BLaER1 treated with 17β-estradiol and CSF1 and Interleukin-3, amounts not matched to agents 10 nM and 100 nM (cell line): ENCODE measurements around the gene SPTBN1.
A peak's percentile ranks its signal among the peaks of the same experiment; 100 is the strongest.

Source experiments
- H3K27ac ChIP-seq, 11 experiments: shearing (Covaris generic); formaldehyde crosslinking; 2 replicates each; pipeline ENCODE4 v1.8.1; 2022
- H3K27me3 ChIP-seq, 11 experiments: shearing (Covaris generic); formaldehyde crosslinking; 2 replicates each; pipeline ENCODE4 v1.8.1; 2022
- H3K36me3 ChIP-seq, 11 experiments: shearing (Covaris generic); formaldehyde crosslinking; 2 replicates each; pipeline ENCODE4 v1.8.1; 2022
- H3K4me1 ChIP-seq, 10 experiments: shearing (Covaris generic); formaldehyde crosslinking; 2 replicates each; pipeline ENCODE4 v1.8.1; 2022
- H3K4me2 ChIP-seq, 11 experiments: shearing (Covaris generic); formaldehyde crosslinking; 2 replicates each; pipeline ENCODE4 v1.8.1; 2022
- H3K4me3 ChIP-seq, 10 experiments: shearing (Covaris generic); formaldehyde crosslinking; 2 replicates each; pipeline ENCODE4 v1.8.1; 2022
- H3K9ac ChIP-seq, 11 experiments: shearing (Covaris generic); formaldehyde crosslinking; 2 replicates each; pipeline ENCODE4 v1.8.1; 2022
- H3K9me3 ChIP-seq, 11 experiments: shearing (Covaris generic); formaldehyde crosslinking; replicated peaks in 1 of 11; 2 replicates each; pipeline ENCODE4 v1.8.1; 2022
- H4K20me1 ChIP-seq, 11 experiments: shearing (Covaris generic); formaldehyde crosslinking; 2 replicates each; pipeline ENCODE4 v1.8.1; 2022
- Cebpa-rat ChIP-seq, 11 experiments: shearing (Covaris generic); IDR thresholded peaks; 2 replicates each; pipeline ENCODE4 v1.8.1; 2022

The SPTBN1 gene

DNA sequence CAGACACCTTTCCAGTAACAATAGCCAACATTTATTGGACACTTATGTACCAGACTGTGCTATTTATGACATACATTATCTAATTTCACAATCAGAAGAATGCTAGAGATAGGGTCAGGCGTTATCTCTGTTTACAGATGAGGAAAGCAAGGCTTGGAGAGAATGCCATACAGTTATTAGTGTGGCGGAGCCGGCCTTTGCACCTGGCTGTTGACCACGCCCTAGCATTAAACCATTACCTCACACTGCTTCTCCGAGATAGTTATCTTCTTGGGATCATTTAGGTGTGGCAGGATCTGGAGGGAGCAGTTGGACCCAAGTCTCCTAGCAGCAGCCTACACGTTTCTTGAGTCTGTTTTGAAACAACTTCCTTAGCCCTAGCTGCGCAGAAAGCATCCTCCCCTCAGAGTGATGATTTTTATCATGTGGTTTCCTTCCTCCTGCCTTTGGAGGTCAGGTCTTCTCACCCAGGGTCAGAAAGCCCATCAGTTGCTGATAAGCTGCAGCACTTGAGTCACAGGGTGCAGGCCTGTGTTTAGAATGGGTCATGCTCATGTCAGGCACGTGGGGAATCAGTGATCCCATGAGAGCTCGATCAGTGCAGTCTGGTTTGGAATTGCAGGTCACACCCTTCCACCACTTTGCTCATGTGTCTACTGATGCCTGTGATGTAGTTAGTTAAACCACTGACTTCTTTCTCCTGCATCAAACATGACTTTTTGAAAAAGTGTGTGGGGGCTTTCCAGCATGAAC is 118.2 kb downstream of the SPTBN1 start:
- Histone ChIP-seq H3K36me3 (peaks cover 0 to 59% (median 32%) of the 10 kb centered on the region in 11 experiments; a peak in 15 of 22 replicates), H3K4me2 (peak overlapping the region; percentile 85 to 98 (median 92)), H3K9ac (peak overlapping the region in 9 of 11 experiments; percentile 51 to 79 (median 72); a peak in 18 of 22 replicates), H3K27me3 (no peaks in the 10 kb centered on the region), H3K4me1 (peaks cover 93 to 100% (median 99%) of the 10 kb centered on the region in 10 experiments), H3K27ac (peak overlapping the region in 10 of 11 experiments; percentile 37 to 94 (median 82); a peak in 20 of 22 replicates), H4K20me1 (peaks cover 0 to 95% (median 56%) of the 10 kb centered on the region in 11 experiments; a peak in 16 of 22 replicates), H3K4me3 (peak overlapping the region in 8 of 10 experiments; percentile 23 to 52 (median 45); a peak in 14 of 20 replicates), H3K9me3 (no peaks in the 10 kb centered on the region)
- 0 out of 22 replicates have a peak, but pooled peaks of 1 of the 11 experiments have one; percentile 31 for TF ChIP-seq Cebpa-rat (IDR thresholded peaks at IDR 0.05)

- Histone ChIP-seq H3K27ac (peak overlapping the region in 9 of 11 experiments; percentile 76 to 94 (median 82); a peak in 17 of 22 replicates), H3K9me3 (no peaks in the 10 kb centered on the region), H3K9ac (peak overlapping the region in 5 of 11 experiments; percentile 51 to 79 (median 76); a peak in 4 of 22 replicates), H3K4me1 (peaks cover 93 to 100% (median 99%) of the 10 kb centered on the region in 10 experiments), H4K20me1 (peaks cover 0 to 97% (median 62%) of the 10 kb centered on the region in 11 experiments; a peak in 16 of 22 replicates), H3K27me3 (no peaks in the 10 kb centered on the region), H3K4me3 (no peak overlapping the region), H3K36me3 (peaks cover 0 to 59% (median 32%) of the 10 kb centered on the region in 11 experiments; a peak in 15 of 22 replicates), H3K4me2 (peak overlapping the region; percentile 85 to 98 (median 92))
- no peak for TF ChIP-seq Cebpa-rat (IDR thresholded peaks at IDR 0.05)
Measured at GRCh38 chr2:54574860-54575247, 118.7 kb downstream of the SPTBN1 start.

GRCh38 chr2:54575379-54575888 is 119.3 kb downstream of the SPTBN1 start:
- TF ChIP-seq Cebpa-rat (IDR thresholded peaks at IDR 0.05): peak in 1 of 11 experiments; percentile 63; a peak in 2 of 22 replicates
- peak overlapping the region in 1 of 11 experiments; percentile 4; a peak in 1 of 22 replicates for H3K9ac ChIP-seq
- peaks cover 0 to 59% (median 32%) of the 10 kb centered on the region in 11 experiments; a peak in 15 of 22 replicates for H3K36me3 ChIP-seq
- H3K9me3 ChIP-seq: no peaks in the 10 kb centered on the region
- H3K27ac ChIP-seq: peak overlapping the region in 9 of 11 experiments; percentile 7 to 94 (median 47); a peak in 12 of 22 replicates
- no peaks in the 10 kb centered on the region for H3K27me3 ChIP-seq
- H3K4me2 ChIP-seq: peak overlapping the region; percentile 25 to 98 (median 92); a peak in 21 of 22 replicates
- peaks cover 0 to 97% (median 67%) of the 10 kb centered on the region in 11 experiments; a peak in 16 of 22 replicates for H4K20me1 ChIP-seq
- H3K4me3 ChIP-seq: no peak overlapping the region
- H3K4me1 ChIP-seq: peaks cover 93 to 100% (median 99%) of the 10 kb centered on the region in 10 experiments

- Histone ChIP-seq H3K36me3 (peaks cover 0 to 60% (median 32%) of the 10 kb centered on the region in 11 experiments; a peak in 15 of 22 replicates), H3K4me1 (peaks cover 93 to 100% (median 100%) of the 10 kb centered on the region in 10 experiments), H3K4me2 (peak overlapping the region; percentile 15 to 98 (median 92); a peak in 21 of 22 replicates)
Measured at GRCh38 chr2:54577035-54577434, 120.9 kb downstream of the SPTBN1 start.

GRCh38 chr2:54577944-54578647 is 122.0 kb downstream of the SPTBN1 start:
- Histone ChIP-seq H4K20me1 (peaks cover 0 to 100% (median 93%) of the 10 kb centered on the region in 11 experiments; a peak in 16 of 22 replicates), H3K36me3 (peaks cover 0 to 50% (median 27%) of the 10 kb centered on the region in 11 experiments; a peak in 15 of 22 replicates), H3K4me1 (peaks cover 93 to 100% (median 100%) of the 10 kb centered on the region in 10 experiments), H3K4me2 (peak overlapping the region; percentile 80 to 98 (median 92); a peak in 21 of 22 replicates), H3K27me3 (no peaks in the 10 kb centered on the region), H3K4me3 (peak overlapping the region in 2 of 10 experiments; percentile 32 to 54; a peak in 1 of 20 replicates), H3K9ac (peak overlapping the region in 5 of 11 experiments; percentile 8 to 74 (median 69); a peak in 10 of 22 replicates), H3K9me3 (no peaks in the 10 kb centered on the region), H3K27ac (peak overlapping the region in 9 of 11 experiments; percentile 19 to 94 (median 61); a peak in 14 of 22 replicates)
- no peak for TF ChIP-seq Cebpa-rat (IDR thresholded peaks at IDR 0.05)

More at GRCh38 chr2:54577035-54577434, 120.9 kb downstream of the SPTBN1 start:
- H4K20me1 ChIP-seq: peaks cover 0 to 100% (median 82%) of the 10 kb centered on the region in 11 experiments; a peak in 16 of 22 replicates
- no peaks in the 10 kb centered on the region for H3K9me3 ChIP-seq
- H3K4me3 ChIP-seq: no peak overlapping the region
- TF ChIP-seq Cebpa-rat (IDR thresholded peaks at IDR 0.05): no peak
- H3K27me3 ChIP-seq: no peaks in the 10 kb centered on the region
- peak overlapping the region in 5 of 11 experiments; percentile 30 to 94 (median 82); a peak in 7 of 22 replicates for H3K27ac ChIP-seq
- no peak overlapping the region for H3K9ac ChIP-seq

GRCh38 chr2:54578648-54579045 is 122.5 kb downstream of the SPTBN1 start:
- Histone ChIP-seq H3K4me2 (peak overlapping the region; percentile 80 to 98 (median 92); a peak in 21 of 22 replicates), H4K20me1 (peaks cover 0 to 100% (median 96%) of the 10 kb centered on the region in 11 experiments; a peak in 16 of 22 replicates), H3K9ac (peak overlapping the region in 4 of 11 experiments; percentile 61 to 74 (median 70); a peak in 7 of 22 replicates), H3K27ac (peak overlapping the region in 7 of 11 experiments; percentile 19 to 94 (median 76); a peak in 11 of 22 replicates), H3K9me3 (no peaks in the 10 kb centered on the region), H3K27me3 (no peaks in the 10 kb centered on the region), H3K4me3 (peak overlapping the region in 3 of 10 experiments; percentile 32 to 54 (median 40); a peak in 5 of 20 replicates), H3K4me1 (peaks cover 93 to 100% (median 100%) of the 10 kb centered on the region in 10 experiments), H3K36me3 (peaks cover 0 to 44% (median 25%) of the 10 kb centered on the region in 11 experiments; a peak in 15 of 22 replicates)
- TF ChIP-seq Cebpa-rat (IDR thresholded peaks at IDR 0.05): no peak

DNA sequence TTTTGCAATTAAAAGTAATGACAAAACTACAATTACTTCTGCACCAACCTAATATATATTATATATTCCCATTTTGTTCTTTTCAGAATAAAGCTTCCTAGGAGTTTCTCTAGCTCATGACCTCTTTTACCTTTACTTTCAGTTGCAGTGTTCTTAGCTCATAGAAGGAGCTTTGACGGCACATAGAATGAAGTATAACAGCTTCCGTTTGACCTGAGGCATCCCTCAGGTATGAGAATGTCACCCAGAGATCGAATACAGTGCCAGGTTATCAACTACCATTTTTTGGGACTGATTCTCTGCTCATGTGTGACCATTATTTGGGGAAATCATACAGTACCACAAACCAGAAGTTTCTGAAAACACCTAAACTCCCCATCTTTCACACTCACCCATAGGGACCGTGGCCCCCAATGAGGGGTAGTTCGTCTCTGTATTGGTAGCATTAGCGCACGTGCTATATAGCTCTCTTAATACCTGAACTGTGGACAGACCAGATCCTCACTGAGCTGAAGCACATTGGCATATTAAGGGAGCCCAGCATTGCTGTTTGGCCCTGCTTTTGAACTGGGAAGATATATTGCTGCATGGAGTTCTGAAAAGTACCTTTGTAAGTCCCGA is 123.0 kb downstream of the SPTBN1 start:
- Histone ChIP-seq H4K20me1 (peaks cover 0 to 100% (median 92%) of the 10 kb centered on the region in 11 experiments; a peak in 16 of 22 replicates), H3K27me3 (no peaks in the 10 kb centered on the region), H3K4me3 (peak overlapping the region in 9 of 10 experiments; percentile 22 to 54 (median 32); a peak in 16 of 20 replicates), H3K4me1 (peaks cover 93 to 100% (median 100%) of the 10 kb centered on the region in 10 experiments), H3K9ac (peak overlapping the region; percentile 49 to 74 (median 61); a peak in 21 of 22 replicates), H3K4me2 (peak overlapping the region; percentile 80 to 98 (median 92)), H3K9me3 (no peaks in the 10 kb centered on the region), H3K27ac (peak overlapping the region; percentile 48 to 94 (median 73); a peak in 21 of 22 replicates), H3K36me3 (peaks cover 0 to 39% (median 25%) of the 10 kb centered on the region in 11 experiments; a peak in 15 of 22 replicates)
- no peak for TF ChIP-seq Cebpa-rat (IDR thresholded peaks at IDR 0.05)
